ENCODE data around the gene CFAP68. TPM values are rescaled to one million over a fixed set of nuclear protein-coding genes. Genes with fewer than 3 reads are reported as not detected.

The CFAP68 gene
- total and polyA plus RNA-seq, 2 of the 13 experiments (the other 11 are each of a cell fraction or from before 2014, with no cell fraction given) = 22.2 to 25.6 TPM

DNA sequence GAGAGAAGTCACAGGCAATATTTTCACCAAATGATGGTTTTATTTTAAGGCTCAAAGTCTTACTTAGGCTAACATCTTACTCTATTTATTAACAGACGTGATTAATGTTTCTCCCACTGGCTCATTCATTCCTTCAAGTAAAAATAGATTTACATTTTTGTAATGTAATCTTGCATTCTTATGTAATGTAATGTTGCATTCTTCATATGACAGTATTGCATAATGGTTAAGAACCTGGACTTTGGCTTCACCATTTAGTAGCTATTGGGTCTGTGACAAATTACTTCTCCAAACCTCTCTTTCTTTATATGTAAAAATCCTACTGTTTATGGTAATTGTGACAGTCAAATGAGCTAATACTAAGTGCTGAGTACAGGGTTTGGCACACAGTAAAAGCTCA lies 54.5 kb downstream of the CFAP68 start (continued):
- TF ChIP-seq, protein P1, sequence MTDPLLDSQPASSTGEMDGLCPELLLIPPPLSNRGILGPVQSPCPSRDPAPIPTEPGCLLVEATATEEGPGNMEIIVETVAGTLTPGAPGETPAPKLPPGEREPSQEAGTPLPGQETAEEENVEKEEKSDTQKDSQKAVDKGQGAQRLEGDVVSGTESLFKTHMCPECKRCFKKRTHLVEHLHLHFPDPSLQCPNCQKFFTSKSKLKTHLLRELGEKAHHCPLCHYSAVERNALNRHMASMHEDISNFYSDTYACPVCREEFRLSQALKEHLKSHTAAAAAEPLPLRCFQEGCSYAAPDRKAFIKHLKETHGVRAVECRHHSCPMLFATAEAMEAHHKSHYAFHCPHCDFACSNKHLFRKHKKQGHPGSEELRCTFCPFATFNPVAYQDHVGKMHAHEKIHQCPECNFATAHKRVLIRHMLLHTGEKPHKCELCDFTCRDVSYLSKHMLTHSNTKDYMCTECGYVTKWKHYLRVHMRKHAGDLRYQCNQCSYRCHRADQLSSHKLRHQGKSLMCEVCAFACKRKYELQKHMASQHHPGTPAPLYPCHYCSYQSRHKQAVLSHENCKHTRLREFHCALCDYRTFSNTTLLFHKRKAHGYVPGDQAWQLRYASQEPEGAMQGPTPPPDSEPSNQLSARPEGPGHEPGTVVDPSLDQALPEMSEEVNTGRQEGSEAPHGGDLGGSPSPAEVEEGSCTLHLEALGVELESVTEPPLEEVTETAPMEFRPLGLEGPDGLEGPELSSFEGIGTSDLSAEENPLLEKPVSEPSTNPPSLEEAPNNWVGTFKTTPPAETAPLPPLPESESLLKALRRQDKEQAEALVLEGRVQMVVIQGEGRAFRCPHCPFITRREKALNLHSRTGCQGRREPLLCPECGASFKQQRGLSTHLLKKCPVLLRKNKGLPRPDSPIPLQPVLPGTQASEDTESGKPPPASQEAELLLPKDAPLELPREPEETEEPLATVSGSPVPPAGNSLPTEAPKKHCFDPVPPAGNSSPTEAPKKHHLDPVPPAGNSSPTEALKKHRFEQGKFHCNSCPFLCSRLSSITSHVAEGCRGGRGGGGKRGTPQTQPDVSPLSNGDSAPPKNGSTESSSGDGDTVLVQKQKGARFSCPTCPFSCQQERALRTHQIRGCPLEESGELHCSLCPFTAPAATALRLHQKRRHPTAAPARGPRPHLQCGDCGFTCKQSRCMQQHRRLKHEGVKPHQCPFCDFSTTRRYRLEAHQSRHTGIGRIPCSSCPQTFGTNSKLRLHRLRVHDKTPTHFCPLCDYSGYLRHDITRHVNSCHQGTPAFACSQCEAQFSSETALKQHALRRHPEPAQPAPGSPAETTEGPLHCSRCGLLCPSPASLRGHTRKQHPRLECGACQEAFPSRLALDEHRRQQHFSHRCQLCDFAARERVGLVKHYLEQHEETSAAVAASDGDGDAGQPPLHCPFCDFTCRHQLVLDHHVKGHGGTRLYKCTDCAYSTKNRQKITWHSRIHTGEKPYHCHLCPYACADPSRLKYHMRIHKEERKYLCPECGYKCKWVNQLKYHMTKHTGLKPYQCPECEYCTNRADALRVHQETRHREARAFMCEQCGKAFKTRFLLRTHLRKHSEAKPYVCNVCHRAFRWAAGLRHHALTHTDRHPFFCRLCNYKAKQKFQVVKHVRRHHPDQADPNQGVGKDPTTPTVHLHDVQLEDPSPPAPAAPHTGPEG (CRISPR knock-in tag; IDR thresholded peaks at IDR 0.05) = no peak
- TF ChIP-seq ZNF546 (CRISPR knock-in tag; conservative IDR thresholded peaks at IDR 0.05) = no peak
- no peak for TF ChIP-seq ZBTB38 (CRISPR knock-in tag; IDR thresholded peaks at IDR 0.05)
- TF ChIP-seq KAT8 (CRISPR knock-in tag; IDR thresholded peaks at IDR 0.05) = 0 out of 2 replicates have a peak, but pooled peaks have one; percentile 14
- TF ChIP-seq GATAD2A (CRISPR knock-in tag; IDR thresholded peaks at IDR 0.05) = peak; percentile 58
- TF ChIP-seq ZSCAN9 (CRISPR knock-in tag; IDR thresholded peaks at IDR 0.05; ENCODE audit: borderline replicate concordance) = no peak
- TF ChIP-seq, protein P2, sequence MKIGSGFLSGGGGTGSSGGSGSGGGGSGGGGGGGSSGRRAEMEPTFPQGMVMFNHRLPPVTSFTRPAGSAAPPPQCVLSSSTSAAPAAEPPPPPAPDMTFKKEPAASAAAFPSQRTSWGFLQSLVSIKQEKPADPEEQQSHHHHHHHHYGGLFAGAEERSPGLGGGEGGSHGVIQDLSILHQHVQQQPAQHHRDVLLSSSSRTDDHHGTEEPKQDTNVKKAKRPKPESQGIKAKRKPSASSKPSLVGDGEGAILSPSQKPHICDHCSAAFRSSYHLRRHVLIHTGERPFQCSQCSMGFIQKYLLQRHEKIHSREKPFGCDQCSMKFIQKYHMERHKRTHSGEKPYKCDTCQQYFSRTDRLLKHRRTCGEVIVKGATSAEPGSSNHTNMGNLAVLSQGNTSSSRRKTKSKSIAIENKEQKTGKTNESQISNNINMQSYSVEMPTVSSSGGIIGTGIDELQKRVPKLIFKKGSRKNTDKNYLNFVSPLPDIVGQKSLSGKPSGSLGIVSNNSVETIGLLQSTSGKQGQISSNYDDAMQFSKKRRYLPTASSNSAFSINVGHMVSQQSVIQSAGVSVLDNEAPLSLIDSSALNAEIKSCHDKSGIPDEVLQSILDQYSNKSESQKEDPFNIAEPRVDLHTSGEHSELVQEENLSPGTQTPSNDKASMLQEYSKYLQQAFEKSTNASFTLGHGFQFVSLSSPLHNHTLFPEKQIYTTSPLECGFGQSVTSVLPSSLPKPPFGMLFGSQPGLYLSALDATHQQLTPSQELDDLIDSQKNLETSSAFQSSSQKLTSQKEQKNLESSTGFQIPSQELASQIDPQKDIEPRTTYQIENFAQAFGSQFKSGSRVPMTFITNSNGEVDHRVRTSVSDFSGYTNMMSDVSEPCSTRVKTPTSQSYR (CRISPR knock-in tag; IDR thresholded peaks at IDR 0.05; ENCODE audit: borderline replicate concordance) = no peak
- TF ChIP-seq, protein P3, sequence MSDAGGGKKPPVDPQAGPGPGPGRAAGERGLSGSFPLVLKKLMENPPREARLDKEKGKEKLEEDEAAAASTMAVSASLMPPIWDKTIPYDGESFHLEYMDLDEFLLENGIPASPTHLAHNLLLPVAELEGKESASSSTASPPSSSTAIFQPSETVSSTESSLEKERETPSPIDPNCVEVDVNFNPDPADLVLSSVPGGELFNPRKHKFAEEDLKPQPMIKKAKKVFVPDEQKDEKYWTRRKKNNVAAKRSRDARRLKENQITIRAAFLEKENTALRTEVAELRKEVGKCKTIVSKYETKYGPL (CRISPR knock-in tag; IDR thresholded peaks at IDR 0.05) = peak; percentile 90
- TF ChIP-seq TBX3 (IDR thresholded peaks at IDR 0.05; ENCODE audit: borderline replicate concordance) = no peak
- TF ChIP-seq SAP130 (CRISPR knock-in tag; IDR thresholded peaks at IDR 0.05; ENCODE audit: low read depth) = peak; percentile 51
- TF ChIP-seq SP4 (CRISPR knock-in tag; IDR thresholded peaks at IDR 0.05) = no peak
- TF ChIP-seq RXRB (CRISPR knock-in tag; IDR thresholded peaks at IDR 0.05; ENCODE audit: borderline replicate concordance) = 0 out of 2 replicates have a peak, but pooled peaks have one; percentile 49
- TF ChIP-seq CENPX (CRISPR knock-in tag; IDR thresholded peaks at IDR 0.05) = no peak
- no peak for TF ChIP-seq FOXJ3 (CRISPR knock-in tag; IDR thresholded peaks at IDR 0.05; ENCODE audit: borderline replicate concordance)
- no peak for TF ChIP-seq TCF12 (IDR thresholded peaks at IDR 0.05)
- no peak for TF ChIP-seq TCF12 (CRISPR knock-in tag; IDR thresholded peaks at IDR 0.05)
- no peak for TF ChIP-seq EHMT2 (IDR thresholded peaks at IDR 0.05; ENCODE audit: borderline replicate concordance, low read depth, low read length)
- no peak for TF ChIP-seq ZNF556 (CRISPR knock-in tag; IDR thresholded peaks at IDR 0.05; ENCODE audit: borderline replicate concordance)
- TF ChIP-seq IRX3 (CRISPR knock-in tag; IDR thresholded peaks at IDR 0.05; ENCODE audit: borderline replicate concordance, low read depth) = no peak
- TF ChIP-seq, protein P4, sequence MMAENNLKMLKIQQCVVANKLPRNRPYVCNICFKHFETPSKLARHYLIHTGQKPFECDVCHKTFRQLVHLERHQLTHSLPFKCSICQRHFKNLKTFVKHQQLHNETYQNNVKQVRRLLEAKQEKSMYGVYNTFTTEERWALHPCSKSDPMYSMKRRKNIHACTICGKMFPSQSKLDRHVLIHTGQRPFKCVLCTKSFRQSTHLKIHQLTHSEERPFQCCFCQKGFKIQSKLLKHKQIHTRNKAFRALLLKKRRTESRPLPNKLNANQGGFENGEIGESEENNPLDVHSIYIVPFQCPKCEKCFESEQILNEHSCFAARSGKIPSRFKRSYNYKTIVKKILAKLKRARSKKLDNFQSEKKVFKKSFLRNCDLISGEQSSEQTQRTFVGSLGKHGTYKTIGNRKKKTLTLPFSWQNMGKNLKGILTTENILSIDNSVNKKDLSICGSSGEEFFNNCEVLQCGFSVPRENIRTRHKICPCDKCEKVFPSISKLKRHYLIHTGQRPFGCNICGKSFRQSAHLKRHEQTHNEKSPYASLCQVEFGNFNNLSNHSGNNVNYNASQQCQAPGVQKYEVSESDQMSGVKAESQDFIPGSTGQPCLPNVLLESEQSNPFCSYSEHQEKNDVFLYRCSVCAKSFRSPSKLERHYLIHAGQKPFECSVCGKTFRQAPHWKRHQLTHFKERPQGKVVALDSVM (CRISPR knock-in tag; IDR thresholded peaks at IDR 0.05) = no peak
- no peak for TF ChIP-seq ZC3H4 (CRISPR knock-in tag; IDR thresholded peaks at IDR 0.05; ENCODE audit: borderline replicate concordance)
